Activated T-cell treated with anti-CD3 and anti-CD28 coated beads for 4 hours (primary cell): Measurements from ENCODE around the gene MRPL43.

Experiments
- DNase-seq: peaks from one replicate; pipeline ENCODE4 v3.0.0-alpha.2; 2020

MRPL43 gene

DNA sequence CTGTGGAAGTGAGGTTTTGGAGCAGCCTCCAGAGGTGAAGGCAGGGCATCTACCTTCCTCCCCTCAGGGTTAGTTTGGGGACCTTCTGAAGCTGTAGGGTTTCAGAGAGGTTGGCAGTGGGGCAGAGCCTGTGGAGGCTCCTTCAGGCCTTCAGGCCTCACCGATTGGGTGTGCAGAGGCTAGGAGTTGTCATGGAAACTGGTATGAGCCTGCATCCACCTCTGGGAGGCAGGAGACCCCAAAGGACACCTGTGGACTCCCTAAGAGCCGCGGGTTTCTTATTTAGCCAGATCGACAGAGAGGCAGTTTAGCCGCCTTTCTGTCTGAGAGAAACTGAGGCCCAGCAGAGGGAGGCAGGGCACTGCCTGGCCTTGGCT lies 14.3 kb upstream of the MRPL43 start:
- DNase-seq: no peak

DNA sequence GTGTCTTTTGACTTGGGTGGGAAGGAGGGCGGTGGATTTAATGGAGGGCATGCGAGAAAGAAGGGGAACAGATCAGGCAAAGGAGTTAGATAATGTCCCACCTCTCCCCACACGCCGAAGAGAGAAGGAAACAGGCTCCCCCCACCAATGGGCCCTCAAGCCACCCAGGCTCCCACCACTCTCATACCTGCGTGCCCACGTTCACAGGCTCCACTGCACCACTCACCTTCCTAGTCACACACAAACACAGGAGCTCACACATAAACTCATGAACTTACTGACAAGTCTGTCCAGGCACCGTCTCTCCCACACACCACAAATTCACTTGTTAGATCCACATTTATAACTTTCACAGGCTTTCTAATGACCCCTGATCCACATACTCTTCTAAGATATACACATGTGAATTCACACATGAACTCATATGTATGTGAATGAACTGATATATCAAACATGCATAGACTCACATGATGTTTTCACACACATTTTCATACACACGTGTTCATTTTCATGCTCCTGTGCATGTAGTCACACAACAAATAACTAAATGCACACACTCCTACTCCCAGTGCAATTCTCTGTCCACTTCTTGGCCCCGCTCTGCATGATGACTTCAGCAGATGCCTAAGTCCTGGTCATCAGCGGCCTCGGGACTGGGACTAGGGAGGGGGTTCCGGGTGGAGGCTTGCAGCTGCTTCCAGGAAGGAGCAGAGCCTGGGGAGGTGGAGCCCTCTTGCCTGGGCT lies 13.8 kb upstream of the MRPL43 start:
- DNase-seq: no peak

DNA sequence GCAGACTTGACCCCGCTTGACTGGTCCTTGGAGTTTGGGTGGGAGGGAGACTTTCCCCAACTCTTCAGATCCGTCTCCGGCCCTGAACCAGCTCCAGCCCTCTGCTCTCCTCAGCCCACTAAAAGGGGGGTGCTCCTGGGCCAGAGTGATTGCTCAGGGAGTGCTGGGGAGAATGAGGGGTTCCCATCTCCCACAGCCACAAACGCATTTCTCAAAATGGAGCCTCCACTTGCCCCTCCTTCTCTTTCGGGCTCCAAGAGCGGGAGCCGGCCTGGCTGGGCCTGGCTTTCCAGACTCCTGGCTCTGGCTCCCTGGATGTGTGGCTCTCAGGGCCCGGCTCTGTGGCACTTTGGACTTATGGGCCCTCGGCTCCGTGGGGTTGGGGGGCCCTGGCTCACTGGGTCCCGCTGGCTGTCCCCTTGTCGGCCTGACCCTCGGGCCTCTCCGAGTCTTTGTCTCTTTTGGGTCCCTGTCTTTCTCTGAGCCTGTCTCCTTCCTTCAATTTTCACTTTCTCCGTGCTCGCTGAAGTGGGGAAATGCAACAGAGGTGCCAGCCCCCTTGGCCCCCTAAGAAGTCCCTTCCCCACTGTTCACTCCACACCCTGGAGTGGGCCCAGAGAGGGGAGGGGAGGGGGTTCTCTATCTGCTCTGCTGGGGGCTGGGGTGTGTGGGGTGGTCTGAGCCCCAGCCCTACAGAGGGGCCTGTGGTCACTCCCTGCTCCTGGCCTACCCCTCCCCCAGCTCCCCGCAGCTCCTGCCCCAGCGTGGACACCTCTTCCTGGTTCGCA lies 13.0 kb upstream of the MRPL43 start:
- no peak for DNase-seq

DNA sequence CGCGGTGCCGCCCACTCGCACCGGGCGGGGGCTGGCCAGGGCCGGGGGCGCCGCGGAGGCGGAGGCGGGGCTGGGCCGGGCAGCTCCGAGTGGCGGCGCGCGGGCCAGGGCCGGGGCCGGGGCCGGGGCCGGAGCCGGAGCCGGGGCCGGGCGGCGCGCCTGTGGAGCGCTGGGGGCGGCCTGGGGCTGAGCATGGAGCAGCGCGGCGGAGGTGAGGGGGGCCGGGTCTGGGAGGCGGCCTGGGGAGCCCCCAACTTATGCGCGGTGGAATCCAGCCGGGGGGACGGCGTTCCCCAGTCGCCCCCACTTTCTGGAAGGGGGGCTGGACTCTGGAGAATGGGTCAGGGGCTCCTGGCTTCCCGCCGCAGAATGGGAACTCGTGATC lies 12.4 kb upstream of the MRPL43 start, which contains the start of gene LZTS2:
Gene LZTS2, plus strand, starts transcription at position 67 of the 385 bp plus-strand sequence. CDS start 2,731 bp downstream, outside the sequence.
- no peak for DNase-seq

DNA sequence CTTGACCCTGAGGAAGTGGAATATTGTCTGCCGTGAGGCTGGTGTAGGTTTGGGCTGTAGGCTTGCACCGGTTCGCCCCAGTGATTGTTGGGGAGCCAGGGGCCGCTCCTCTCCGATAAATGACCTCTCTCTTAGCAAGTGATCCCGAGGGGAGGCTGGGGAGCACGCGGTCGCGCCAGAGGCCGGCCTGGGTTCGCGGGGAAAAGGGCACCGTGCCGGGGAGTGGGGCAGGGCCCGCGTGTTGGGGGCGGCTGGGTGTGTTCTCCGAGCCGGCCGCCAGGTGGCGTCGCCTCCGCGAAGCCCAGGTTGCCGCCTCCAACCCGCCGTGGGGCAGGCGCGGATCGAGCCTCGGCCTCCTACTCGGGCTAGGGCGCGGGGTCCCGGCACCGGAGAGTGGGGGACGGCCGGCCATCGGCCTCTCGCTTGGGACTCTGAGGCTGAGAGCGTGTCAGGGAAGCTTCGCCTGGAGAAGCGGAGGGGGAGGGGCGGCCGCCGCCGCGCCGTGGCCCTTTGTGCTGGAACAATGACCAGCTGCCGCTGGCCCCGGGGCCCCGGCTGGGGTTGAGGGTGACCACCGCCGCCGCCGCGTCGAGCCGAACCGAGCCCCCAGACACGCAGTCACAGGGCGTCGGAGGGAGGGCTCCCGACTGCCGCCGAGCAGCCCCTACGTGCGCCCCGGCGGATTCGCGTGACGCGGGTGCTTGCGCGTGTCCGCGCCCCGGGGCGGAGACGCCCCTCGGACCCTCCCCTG lies 11.9 kb upstream of the MRPL43 start:
- DNase-seq: peak; percentile 72

DNA sequence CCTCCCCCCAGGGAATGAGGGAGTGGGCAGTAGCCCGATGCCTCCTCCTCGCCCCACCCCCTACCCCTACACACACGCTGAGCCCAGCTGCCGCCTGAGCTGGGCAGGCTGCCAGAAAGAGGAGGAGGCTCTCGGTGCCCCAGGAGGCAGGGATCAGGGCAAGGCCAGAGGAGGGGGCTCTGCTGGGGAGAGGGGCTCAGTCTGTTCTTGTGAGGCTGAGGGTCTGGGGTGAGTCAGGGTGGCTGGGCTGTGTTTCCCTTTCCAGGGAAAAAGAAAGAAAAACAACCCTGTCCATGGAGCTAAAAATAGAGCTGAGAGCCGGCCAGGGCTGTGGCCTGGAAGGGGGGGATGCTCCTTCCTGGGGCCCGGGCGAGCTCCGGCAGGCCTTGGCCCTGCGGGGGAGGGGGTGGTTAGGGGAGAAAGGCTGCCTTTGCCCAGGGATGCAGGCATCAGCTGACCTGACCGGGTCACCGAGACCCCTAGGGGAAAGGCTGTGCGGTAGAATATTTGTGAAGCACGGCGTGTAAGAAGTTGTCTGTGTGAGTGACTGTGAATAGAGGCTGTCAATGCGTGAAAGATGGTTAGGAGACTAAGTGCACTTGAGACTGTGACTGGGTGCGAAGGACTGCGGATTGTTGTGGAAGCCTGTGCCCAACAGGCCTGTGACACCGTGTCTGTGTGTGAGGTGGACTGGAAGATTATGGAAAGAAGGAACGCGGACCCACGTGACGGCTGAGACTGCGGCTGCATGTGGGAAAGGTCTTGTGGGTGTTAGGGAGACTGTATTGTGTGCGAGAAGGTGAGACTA lies 11.1 kb upstream of the MRPL43 start:
- peak; percentile 43 for DNase-seq

DNA sequence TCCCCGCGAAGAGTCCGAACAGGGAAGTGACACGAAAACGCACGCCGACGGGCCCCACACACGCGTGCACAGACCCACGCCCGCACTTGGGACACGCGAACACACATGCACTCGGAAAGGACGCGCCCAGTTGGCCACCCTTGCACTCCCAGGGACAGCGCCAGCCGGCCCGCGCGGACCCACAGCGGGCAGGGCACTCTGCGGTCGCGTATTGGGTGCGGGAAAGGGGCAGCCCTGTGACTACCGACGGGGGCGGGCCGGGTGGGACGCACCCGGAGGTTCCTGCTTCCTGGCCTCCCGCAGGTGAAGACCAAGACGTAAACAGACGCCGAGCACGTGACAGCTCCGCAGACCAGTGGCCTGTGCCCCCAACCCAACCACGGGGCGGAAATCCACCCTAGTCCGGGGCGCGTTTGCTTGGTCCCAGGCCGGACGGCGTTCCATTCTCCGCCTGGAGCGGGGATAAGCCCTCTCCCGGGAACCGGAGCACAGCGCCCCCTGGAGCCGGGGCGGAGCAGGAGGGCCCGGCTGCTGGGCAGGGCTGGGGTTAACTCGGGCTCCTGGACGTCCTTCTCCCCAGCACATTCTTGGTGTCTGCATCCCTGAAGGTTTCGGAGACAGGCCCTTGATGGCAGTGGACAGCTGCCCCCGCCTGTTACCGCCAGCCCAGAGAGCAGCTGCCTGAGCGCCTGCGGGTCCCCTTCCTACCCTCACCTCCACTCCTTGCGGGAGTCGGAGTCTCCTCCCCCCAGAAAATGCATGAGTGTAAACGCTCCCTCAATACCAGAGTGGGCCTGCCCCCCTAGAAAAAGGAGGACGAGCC lies 10.3 kb upstream of the MRPL43 start:
- peak; percentile 55 for DNase-seq

DNA sequence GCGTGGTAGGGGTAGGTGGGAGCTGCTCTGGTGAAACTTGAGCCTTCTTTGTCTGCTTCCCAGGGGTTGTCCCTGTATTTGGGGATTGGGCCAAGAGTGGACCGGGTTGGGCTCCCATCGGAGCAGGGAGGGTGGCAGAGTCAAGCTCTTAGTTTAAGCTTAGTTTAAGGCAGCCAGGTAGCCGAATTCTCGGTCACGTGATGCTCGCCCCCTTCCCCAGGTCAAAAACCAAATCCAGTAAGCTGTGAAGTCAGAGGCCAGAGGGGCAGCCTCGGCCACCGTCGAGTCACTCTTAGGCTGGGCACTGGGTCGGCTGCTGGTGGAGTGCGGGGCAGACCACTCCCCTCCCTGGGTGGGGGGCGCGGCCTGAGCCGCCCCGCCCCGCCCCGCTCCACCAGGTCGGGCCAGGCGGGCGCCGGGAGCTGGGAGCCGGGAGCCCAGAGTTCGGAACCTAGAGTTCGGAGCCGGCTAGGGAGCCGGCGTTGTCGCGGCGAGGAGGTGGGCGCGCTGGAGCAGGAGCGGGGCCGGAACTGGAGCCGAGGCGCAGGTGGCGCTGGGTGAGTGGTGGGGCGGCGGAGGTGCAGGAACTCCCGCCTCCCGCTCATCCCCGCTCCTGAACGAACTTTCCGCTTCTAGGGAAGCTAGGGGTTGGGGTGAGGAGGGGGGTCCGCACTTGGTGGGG lies 9.5 kb upstream of the MRPL43 start:
- no peak for DNase-seq

DNA sequence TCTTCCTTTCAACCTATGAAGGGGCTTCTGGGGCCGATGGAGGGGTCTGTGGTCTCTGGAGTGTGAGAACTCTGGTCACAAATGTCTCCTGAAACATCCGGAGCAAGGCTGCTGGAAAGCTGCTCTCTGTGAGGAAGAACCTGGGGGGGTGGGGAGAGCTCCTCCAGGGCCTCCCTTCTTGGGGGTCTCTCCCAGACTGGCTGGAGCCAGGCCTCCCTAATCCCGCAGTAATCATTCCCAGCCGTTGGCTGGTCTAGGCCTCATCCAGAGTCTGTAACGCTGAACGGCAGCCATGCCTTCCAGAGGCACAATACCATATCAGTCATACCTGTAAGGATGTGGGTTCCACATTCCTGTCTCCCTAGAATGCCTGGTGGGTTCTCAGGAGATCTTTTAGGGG lies 7.9 kb upstream of the MRPL43 start:
- DNase-seq: no peak

DNA sequence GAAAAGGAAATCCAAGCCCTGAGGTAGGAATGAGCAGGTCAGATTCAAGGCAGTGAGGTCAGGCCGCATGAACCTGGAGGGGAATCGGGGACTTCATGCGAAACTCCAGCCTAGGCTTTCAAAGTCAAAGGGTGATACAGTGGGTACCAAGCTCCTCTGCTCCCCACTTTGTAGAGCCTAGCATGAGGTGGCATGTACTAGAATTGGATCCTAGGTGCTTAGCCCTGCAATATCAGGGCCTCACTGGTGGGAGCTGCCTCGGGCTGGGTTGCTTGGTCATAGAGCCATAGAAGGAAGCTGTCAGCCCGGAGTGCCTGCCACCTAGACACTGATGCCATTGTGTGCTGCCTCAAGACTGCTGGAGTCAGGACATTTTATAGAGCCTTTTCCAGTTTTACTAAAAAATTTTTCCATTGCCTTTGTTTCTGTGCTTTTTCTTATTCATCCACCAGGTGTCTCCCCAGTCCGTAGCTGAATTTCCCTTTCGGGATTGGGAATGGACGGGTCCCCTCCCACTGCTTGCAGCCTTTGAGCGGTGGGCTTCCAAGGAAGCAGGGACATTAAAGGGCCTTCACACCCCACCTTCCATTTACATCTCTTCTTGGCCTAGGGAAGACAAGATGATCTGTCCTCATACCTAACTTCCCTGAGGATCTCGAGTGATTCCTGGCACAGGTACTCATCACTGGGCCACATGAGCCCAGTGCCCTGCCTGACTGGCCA lies 6.8 kb upstream of the MRPL43 start:
- DNase-seq: no peak

DNA sequence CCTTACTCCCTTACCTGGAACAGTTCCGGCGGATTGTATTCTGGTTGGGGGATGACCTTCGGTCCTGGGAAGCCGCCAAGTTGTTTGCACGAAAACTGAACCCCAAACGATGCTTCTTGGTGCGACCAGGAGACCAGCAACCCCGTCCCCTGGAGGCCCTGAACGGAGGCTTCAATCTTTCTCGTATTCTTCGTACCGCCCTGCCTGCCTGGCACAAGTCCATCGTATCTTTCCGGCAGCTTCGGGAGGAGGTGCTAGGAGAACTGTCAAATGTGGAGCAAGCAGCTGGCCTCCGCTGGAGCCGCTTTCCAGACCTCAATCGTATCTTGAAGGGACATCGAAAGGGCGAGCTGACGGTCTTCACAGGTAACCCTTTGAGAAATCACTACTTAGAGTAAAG lies 1.8 kb upstream of the MRPL43 start:
- no peak for DNase-seq

DNA sequence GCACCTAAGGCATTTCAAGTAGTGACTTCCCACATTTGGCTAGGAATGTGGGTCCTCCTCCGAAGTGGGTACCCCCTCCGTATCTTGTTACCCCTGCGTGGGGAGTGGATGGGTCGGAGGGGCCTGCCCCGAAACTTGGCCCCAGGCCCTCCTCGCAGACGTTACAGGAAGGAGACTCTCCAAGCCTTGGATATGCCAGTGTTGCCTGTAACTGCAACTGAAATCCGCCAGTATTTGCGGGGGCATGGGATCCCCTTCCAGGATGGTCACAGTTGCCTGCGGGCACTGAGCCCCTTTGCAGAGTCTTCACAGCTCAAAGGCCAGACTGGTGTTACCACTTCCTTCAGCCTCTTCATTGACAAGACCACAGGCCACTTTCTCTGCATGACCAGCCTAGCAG lies 869 bp upstream of the MRPL43 start:
- DNase-seq: no peak

DNA sequence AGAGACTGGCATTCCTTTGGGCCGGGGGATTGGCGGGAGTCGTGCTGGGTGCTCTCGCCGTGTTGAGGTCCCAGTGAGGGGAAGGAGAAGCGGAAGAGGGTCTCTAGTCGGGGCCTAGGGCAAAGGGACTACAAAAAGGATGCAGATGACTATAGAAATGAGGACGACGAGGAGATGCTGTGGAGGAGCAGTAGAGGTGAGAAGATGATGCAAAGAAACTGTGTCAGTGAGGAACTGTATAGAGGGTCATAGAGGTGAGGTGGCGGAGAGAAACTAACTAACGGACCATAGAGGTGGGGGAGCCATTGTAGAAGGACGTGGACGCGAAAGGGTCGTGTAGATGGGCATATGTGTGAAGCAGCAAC lies 370 bp upstream of the MRPL43 start:
- no peak for DNase-seq

DNA sequence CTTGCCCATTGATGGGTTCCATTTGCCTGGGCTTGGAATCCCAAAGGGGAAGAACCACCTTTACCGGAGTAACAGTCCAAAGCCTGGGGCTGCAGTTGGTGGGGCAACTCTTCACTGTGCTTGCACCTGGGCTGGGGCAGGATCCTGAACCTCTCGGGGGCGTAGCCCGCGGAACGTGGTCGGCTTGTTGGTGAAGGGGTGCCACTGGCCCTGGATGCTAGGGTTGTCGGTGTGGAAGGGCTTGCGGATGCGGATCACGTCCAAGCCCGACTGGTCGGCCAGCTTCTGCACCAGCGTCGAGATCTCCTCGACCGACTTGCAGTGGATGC lies 710 bp downstream of the MRPL43 start:
- no peak for DNase-seq

DNA sequence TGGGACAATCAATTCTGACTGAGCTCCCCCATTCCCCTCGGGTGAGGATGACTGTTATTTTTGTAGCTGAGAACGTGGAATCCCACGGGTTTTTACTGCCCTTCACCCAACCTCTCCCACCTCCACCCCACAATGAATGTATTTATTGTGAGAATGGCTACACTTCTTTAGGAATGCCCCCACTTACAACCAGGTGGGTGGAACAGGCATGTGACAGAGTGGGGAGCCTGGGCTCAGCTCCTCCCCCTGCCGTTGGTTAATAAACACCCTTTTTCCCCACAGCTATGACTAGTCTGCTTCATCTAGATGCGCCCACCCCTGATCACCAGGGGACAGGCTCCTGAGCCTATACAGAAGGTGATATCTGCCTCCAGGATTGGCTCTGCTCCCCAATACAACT lies 2.0 kb downstream of the MRPL43 start:
- DNase-seq: no peak

DNA sequence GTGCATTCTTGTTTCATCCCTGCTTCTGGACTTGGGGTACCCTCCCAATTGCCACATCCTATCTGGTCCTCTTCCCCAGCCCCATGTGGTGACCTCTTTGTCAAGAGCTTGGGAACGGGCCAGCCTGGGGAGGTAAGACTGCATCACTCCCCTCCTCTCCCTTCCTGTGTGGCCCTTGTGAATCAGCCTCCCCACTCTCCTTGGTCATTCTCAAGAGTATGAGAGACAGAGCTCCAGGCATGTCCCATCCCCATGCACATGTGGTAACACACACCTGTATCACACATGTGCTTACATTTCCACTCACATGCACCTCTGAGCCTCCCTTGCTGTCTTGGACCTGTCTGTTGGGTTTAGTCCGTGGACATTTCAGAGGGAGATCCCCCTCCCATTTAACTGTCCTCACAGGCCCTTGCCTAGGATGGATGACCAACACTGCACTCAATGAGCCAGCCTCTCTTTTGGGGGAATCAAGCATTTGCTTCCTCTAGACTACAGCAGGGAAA lies 2.6 kb downstream of the MRPL43 start:
- DNase-seq: no peak

DNA sequence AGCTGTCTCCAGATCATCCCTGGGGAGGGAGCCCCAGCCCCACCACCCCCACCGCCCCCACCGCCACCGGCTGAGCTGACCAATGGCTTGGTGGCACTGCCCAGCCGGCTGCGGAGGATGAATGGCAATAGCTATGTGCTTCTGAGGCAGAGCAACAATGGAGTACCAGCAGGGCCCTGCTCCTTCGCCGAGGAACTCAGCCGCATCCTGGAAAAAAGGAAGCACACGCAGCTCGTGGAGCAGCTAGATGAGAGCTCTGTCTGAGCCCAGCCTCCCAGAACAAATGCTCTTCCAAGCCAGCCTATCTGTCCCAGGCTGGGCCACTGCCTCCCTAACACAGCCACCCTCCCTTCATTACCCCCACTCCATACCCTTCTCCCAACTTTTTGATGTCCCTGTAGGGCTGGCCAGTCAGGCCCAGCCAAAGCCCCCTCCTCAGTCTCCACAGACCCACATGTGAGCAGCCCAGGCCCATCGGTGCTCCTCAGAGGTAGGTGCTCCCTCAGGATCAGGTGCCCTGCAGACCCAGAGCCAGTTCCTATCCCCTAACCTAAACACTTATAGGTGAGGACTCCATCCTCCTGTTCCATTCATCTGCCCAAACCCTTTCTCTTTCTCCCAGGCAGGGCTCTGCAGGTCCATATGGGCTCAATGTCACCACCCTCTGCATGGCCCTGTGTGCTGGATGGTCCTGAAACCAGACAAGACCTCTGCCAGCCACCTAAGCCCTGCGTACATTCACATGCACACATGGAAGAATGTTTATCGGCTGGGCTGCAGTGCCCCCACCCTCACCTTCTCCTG lies 3.2 kb downstream of the MRPL43 start:
- no peak for DNase-seq

DNA sequence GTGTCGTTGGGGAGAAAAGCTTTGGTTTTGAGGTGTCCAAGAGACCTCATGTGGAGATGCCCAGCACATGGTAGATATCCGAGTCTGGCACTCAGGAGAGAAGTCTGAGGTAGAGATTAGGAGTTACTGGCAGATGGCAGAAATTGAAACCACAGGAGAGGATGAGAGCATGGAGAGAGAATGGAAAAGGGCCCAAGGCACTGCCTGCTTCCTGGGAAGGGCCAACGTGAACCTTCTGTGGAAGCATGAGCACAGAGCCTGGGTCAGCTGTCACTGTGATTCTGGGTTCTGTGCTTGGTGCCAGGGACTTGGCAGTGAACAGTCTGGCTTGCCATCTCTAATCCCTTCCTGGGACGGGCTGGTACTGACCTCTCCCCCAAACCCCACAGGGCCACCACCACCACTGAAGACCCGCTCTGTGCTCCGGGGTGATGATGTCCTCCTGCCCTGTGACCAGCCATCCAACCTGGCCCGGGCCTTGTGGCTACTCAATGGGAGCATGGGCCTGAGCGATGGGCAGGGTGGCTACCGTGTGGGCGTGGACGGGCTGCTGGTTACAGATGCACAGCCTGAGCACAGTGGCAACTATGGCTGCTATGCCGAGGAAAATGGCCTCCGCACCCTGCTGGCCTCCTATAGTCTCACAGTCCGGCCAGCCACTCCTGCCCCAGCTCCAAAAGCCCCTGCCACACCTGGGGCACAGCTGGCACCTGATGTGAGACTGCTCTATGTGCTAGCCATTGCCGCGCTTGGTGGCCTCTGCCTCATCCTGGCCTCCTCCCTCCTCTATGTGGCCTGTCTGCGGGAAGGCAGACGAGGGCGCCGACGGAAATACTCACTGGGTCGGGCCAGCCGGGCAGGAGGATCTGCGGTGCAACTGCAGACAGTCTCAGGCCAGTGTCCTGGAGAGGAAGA lies 4.1 kb downstream of the MRPL43 start:
- no peak for DNase-seq
